GM13976 (cell line): ENCODE data around the gene COQ5.
A peak's percentile ranks its signal among the peaks of the same experiment; 100 is the strongest.

Experiments used
- DNase-seq: peaks from one replicate; pipeline ENCODE4 v3.0.0; 2012; ENCODE audit warnings: low spot score
- in situ Hi-C: fragments of 300-500 bp; cut with MboI; formaldehyde crosslinking; loops from one replicate; pipeline ENCODE4 v1.12.0; 2022; ENCODE audit warnings: low sequenced_read_pairs, mixed read lengths, inconsistent platforms; ENCODE audit not compliant: unreplicated experiment
- TF ChIP-seq, protein P1 (sequence below): IDR thresholded peaks from 2 replicates; pipeline ENCODE4 v1.5.1; 2012; ENCODE audit warnings: borderline replicate concordance, mild to moderate bottlenecking; ENCODE audit not compliant: insufficient read depth; ENCODE audit errors: extremely low read depth, missing control alignments, control extremely low read depth

Gene COQ5

DNA sequence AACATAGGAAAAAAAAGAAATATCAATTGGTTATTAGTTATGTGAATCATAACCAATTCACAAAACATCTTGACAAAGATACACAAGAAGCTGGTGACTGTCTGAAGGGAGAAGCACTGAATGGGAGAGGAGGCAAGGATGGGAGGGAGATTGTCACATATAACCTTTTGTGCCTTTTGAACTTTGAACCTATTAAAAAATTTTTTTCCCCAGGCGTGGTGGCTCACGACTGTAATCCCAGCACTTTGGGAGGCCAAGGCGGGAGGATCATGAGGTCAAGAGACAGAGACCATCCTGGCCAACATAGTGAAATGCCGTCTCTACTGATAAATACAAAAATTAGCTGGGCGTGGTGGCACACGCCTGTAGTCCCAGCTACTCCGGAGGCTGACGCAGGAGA lies 20.4 kb downstream of the COQ5 start:
- in situ Hi-C loops: no loop called here
- no peak for DNase-seq

DNA sequence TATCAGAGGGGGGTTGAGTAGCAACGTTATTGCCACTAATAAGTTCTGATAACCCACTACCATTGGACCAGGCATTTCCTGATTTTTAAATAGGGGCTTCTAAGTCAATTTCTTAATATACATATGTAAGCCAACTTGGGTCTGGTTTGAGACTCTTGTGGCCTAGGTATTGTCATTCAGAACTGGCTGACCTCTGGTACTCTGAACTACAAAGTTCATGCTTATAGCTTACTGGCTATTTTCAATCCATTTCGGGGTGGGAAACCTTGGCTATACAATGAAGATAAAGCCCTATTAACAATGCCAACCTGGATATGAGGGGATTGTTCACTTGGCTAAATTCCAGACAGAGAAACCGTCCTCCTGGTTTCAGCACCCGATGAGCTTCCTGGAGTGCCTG lies 24.4 kb downstream of the COQ5 start:
- TF ChIP-seq, protein P1, sequence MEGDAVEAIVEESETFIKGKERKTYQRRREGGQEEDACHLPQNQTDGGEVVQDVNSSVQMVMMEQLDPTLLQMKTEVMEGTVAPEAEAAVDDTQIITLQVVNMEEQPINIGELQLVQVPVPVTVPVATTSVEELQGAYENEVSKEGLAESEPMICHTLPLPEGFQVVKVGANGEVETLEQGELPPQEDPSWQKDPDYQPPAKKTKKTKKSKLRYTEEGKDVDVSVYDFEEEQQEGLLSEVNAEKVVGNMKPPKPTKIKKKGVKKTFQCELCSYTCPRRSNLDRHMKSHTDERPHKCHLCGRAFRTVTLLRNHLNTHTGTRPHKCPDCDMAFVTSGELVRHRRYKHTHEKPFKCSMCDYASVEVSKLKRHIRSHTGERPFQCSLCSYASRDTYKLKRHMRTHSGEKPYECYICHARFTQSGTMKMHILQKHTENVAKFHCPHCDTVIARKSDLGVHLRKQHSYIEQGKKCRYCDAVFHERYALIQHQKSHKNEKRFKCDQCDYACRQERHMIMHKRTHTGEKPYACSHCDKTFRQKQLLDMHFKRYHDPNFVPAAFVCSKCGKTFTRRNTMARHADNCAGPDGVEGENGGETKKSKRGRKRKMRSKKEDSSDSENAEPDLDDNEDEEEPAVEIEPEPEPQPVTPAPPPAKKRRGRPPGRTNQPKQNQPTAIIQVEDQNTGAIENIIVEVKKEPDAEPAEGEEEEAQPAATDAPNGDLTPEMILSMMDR: no peak
- in situ Hi-C loops: no loop called here
- DNase-seq: no peak

More for the DNA sequence above, 20.4 kb downstream of the COQ5 start:
- TF ChIP-seq, protein P1: no peak

DNA sequence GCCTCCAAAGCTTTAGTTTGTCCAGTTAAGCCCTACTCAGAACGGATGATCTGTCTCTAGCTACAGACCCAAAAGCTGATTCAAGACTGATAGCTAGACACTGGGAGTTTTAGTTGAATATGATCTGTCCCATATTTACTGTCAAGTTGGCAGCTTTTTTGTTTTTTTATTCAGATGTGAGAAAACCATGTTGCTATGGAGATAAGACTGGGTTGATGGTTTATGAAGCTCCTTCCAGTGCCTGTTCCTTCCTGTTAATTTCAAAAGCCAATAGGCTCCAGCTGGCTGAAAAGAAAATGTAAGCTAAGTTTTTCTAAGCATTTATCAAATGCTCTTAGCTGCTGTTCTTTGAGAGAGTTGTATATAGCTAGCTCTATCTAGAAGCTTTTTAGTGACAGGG lies 28.4 kb downstream of the COQ5 start:
- TF ChIP-seq, protein P1: no peak
- in situ Hi-C loops: no loop called here

DNA sequence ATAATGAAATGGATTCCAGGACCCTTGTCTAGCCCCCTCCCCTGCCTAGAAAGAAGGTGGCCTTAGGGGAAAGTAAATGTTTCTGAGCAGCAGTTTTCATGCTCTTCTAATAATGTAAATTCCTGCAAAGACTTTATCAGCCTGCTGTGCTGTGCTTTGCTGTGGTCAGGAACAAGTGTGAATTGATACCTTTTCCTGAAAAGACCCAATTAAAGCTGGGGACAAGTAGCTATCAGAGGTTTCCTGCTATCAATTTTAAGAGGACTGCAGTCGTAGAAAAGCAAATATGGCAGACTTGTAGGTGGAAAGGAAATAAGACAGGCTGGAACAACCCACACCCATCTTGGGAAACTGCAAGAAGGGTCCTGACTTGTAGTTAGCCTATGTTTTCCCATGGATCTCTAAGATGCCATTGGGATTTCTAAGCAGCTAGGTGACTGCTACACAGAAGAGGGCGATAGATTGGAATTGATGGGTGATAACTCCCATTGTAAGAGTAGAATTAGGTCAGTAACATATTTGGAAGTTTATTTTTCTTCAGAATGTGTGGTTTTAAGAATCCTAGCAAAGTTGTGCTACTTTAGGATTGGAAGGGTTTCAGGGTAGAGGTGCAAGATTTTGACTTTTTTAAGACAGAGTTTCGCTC lies 30.0 kb downstream of the COQ5 start:
- TF ChIP-seq, protein P1: no peak
- in situ Hi-C loops: no loop called here
- DNase-seq: no peak

More for the DNA sequence above, 28.4 kb downstream of the COQ5 start:
- no peak for DNase-seq

DNA sequence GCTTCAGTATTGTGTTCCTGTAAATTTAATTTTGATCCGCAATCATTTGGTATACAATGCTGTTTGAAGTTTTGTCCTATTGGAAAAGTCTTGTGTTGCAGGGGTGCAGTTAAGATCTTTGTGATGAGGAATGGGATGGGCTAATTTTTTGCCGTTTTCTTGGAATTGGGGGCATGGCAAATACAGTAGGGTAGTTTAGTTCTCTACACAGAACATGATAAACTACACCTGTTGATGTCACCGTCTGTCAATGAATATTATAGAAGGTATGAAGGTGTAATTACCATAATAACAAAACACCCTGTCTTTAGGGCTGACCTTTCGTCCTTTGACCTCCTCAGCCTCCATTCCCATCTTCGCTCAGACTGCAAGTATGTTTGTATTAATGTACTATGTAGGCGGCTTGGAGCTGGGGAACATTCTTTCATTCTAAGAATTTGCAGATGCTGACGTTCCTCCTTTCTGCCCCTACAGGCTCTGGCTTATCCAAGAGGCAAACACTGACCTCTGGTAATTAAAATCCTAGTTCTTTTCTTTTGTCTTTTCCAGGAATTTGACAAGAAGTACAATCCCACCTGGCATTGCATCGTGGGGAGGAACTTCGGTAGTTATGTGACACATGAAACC lies 31.3 kb downstream of the COQ5 start:
- DNase-seq: no peak
- in situ Hi-C loops: no loop called here

DNA sequence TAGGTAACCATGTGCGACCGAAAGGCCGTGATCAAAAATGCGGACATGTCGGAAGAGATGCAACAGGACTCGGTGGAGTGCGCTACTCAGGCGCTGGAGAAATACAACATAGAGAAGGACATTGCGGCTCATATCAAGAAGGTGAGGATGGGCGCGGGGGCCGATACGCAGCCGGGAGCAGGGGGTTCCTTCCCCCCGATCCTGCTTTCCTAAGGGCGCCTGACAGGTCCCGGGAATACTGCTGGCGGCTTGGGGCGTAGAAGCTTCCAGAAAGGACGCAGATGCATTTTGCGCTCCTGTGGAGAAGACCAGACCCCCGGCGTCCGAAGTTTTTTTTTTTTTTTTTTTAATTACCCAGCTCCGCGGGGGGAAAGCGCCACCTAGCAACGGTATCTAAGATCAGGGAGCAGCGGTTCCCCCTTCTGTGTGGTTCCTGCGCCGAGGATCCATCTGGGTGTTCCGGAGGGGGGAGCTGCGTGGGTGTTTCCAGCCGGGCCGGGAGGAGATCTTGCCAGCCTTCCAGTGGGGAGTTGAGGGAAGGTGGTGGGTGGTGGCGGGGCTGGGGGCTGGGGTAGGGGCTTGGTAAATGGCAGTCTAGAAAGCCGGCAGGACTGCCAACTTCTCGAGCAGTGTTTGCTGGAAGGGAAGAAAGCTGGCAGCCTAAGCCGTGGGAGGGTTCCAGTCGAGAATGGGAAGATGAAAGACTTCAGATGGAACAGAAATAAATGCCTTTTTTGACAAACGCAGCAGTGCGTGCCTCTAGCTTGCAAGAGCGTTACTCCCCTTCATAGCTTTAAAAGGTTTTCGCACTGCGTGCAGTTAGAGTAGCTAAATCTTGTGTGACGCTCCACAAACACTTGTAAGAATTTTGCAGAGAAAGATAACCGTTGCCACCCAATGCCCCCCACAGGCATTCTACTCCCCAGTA lies 32.3 kb downstream of the COQ5 start:
- in situ Hi-C loops: no loop called here
- TF ChIP-seq, protein P1: peak; percentile 42
- DNase-seq: peak; percentile 72

More for the DNA sequence above, 31.3 kb downstream of the COQ5 start:
- TF ChIP-seq, protein P1: no peak
